IMR-90 (cell line): ENCODE measurements around the gene KIFBP. TPM values are rescaled to one million over a fixed set of nuclear protein-coding genes. Genes with fewer than 3 reads are reported as not detected.

Experiments
- ATAC-seq: fragments of 200-7000 bp; cut with Tn5 transposase; 2 replicates; pipeline ENCODE4 v1.9.1; 2020; ENCODE audit warnings: low read depth, mild to moderate bottlenecking, moderate library complexity
- BruUV-seq: library from RNA; stranded (reverse); fragments of 400-500 nt; replicated peaks from 2 replicates; lab custom pipeline; 2021; lab: Mats Ljungman, UMichigan
- CTCF ChIA-PET: fragments of 300-600 bp; formaldehyde crosslinking; extraction: SDS; loops from one replicate; lab custom pipeline; 2021; ENCODE audit warnings: antibody characterized with exemption; lab: Yijun Ruan, JAX
- POLR2A ChIA-PET: fragments of 300-600 bp; sonication (Branson Sonifier 250); formaldehyde crosslinking; loops from one replicate; lab custom pipeline; 2022; ENCODE audit warnings: antibody characterized with exemption; ENCODE audit not compliant: unreplicated experiment; lab: Charles Lee
- DNase-seq: peaks from one replicate; pipeline ENCODE4 v3.0.0; 2013
- H2AFZ ChIP-seq: replicated peaks from 2 replicates; pipeline ENCODE3; 2013; ENCODE audit warnings: low read length, mild to moderate bottlenecking; ENCODE audit not compliant: poor library complexity
- H2AK5ac ChIP-seq: 2 replicates; pipeline ENCODE4 v1.6.1; 2013; ENCODE audit warnings: low read depth, low read length, inconsistent platforms
- H2AK9ac ChIP-seq: replicated peaks from 2 replicates; pipeline ENCODE3; 2013; ENCODE audit warnings: mild to moderate bottlenecking, low read depth, low read length, moderate library complexity; ENCODE audit not compliant: poor library complexity
- H2BK120ac ChIP-seq: 2 replicates; pipeline ENCODE4 v1.6.1; 2013; ENCODE audit warnings: low read depth, low read length, inconsistent platforms
- H2BK15ac ChIP-seq: 3 replicates; pipeline ENCODE4 v1.6.1; 2013; ENCODE audit warnings: low read depth, low read length, inconsistent platforms
- H2BK20ac ChIP-seq: 2 replicates; pipeline ENCODE4 v1.6.1; 2013; ENCODE audit warnings: low read depth, mild to moderate bottlenecking, inconsistent platforms, low read length, moderate library complexity
- H2BK5ac ChIP-seq: 2 replicates; pipeline ENCODE4 v1.6.1; 2013; ENCODE audit warnings: mild to moderate bottlenecking, low read depth, low read length, inconsistent platforms; ENCODE audit not compliant: poor library complexity, severe bottlenecking
- H3K14ac ChIP-seq: replicated peaks from 2 replicates; pipeline ENCODE4 v1.6.1; 2013; ENCODE audit warnings: low read depth, low read length, inconsistent platforms
- H3K18ac ChIP-seq: 2 replicates; pipeline ENCODE4 v1.6.1; 2013; ENCODE audit warnings: low read depth, low read length, control low read depth
- H3K23ac ChIP-seq: 2 replicates; pipeline ENCODE4 v1.6.1; 2013; ENCODE audit warnings: low read depth, low read length, inconsistent platforms
- H3K27ac ChIP-seq: 2 replicates; pipeline ENCODE4 v1.5.1; 2013; ENCODE audit warnings: mild to moderate bottlenecking, control low read depth, low read length; ENCODE audit not compliant: insufficient read depth
- H3K27me3 ChIP-seq: 2 replicates; pipeline ENCODE4 v1.6.1; 2013; ENCODE audit warnings: low read length; ENCODE audit not compliant: control insufficient read depth, insufficient read depth
- H3K36me3 ChIP-seq: 2 replicates; pipeline ENCODE4 v1.6.1; 2013; ENCODE audit warnings: low read length, mixed read lengths; ENCODE audit not compliant: control insufficient read depth, insufficient read depth
- H3K4ac ChIP-seq: 2 replicates; pipeline ENCODE4 v1.6.1; 2013; ENCODE audit warnings: low read depth, low read length, inconsistent platforms
- H3K4me1 ChIP-seq: 2 replicates; pipeline ENCODE4 v1.6.1; 2013; ENCODE audit warnings: low read length, mixed read lengths; ENCODE audit not compliant: control insufficient read depth, insufficient read depth
- H3K4me2 ChIP-seq: 2 replicates; pipeline ENCODE4 v1.6.1; 2013; ENCODE audit warnings: low read depth, mild to moderate bottlenecking, control low read depth, low read length, moderate library complexity
- H3K4me3 ChIP-seq: 2 replicates; pipeline ENCODE4 v1.5.1; 2013; ENCODE audit warnings: low read depth, mild to moderate bottlenecking, control low read depth, low read length, moderate library complexity; ENCODE audit not compliant: insufficient read depth
- H3K56ac ChIP-seq: 2 replicates; pipeline ENCODE4 v1.6.1; 2013; ENCODE audit warnings: low read length, inconsistent platforms; ENCODE audit not compliant: insufficient read depth; ENCODE audit errors: extremely low read depth
- H3K79me1 ChIP-seq, 2 experiments: 2 replicates each; pipeline ENCODE4 v1.6.1; 2013; ENCODE audit warnings: low read length in 2 of 2, inconsistent platforms in 1 of 2, low read depth in 1 of 2
- H3K9ac ChIP-seq: 2 replicates; pipeline ENCODE4 v1.6.1; 2013; ENCODE audit warnings: low read depth, low read length, control low read depth
- H3K9me1 ChIP-seq: 2 replicates; pipeline ENCODE4 v1.6.1; 2013; ENCODE audit warnings: low read length, inconsistent platforms; ENCODE audit not compliant: insufficient read depth
- H3K9me3 ChIP-seq: 2 replicates; pipeline ENCODE4 v1.6.1; 2013; ENCODE audit warnings: low read length; ENCODE audit not compliant: control insufficient read depth, insufficient read depth
- H4K20me1 ChIP-seq: 2 replicates; pipeline ENCODE4 v1.6.1; 2013; ENCODE audit warnings: low read length, inconsistent platforms; ENCODE audit not compliant: insufficient read depth
- H4K5ac ChIP-seq: 2 replicates; pipeline ENCODE4 v1.6.1; 2013; ENCODE audit warnings: mild to moderate bottlenecking, low read depth, low read length, control low read depth
- H4K8ac ChIP-seq, 2 experiments: 2 replicates each; pipeline ENCODE4 v1.6.1; 2013; ENCODE audit warnings: low read depth in 2 of 2, low read length in 2 of 2, control low read depth in 1 of 2, inconsistent platforms in 1 of 2
- H4K91ac ChIP-seq: 2 replicates; pipeline ENCODE4 v1.6.1; 2013; ENCODE audit warnings: low read depth, low read length, inconsistent platforms; ENCODE audit not compliant: insufficient read depth
- CTCF ChIP-seq: conservative IDR thresholded peaks from 2 replicates; pipeline ENCODE4 v1.5.1; 2012; ENCODE audit warnings: mild to moderate bottlenecking, low read depth, low read length, improper control_type of control experiment
- MAFK ChIP-seq: IDR thresholded peaks from 2 replicates; pipeline ENCODE4 v1.6.1; 2012; ENCODE audit warnings: low read depth, low read length, improper control_type of control experiment
- MAZ ChIP-seq: IDR thresholded peaks from 2 replicates; pipeline ENCODE4 v1.6.1; 2012; ENCODE audit warnings: low read depth, mild to moderate bottlenecking, low read length, improper control_type of control experiment, moderate library complexity, borderline replicate concordance
- MXI1 ChIP-seq: IDR thresholded peaks from 2 replicates; pipeline ENCODE4 v1.6.1; 2012; ENCODE audit warnings: low read depth, mild to moderate bottlenecking, low read length, moderate library complexity, borderline replicate concordance
- RFX5 ChIP-seq: IDR thresholded peaks from 2 replicates; pipeline ENCODE4 v1.8.0; 2012; ENCODE audit warnings: low read depth, mild to moderate bottlenecking, low read length, moderate library complexity
- USF2 ChIP-seq: fragments of 150-350 bp; IDR thresholded peaks from 2 replicates; pipeline ENCODE4 v1.6.1; 2017; ENCODE audit warnings: mild to moderate bottlenecking, antibody characterized with exemption, low read length, low read depth
- whole genome bisulfite sequencing, 2 experiments: methylation state at CpG; one replicate each; pipeline versions ENCODE4 v1.1.5 to v1.1.7; 2013; ENCODE audit warnings: missing lambda C conversion rate in 2 of 2; ENCODE audit not compliant: insufficient read length in 1 of 2; ENCODE audit errors: extremely low coverage in 2 of 2; 5-methylcytosine and 5-hydroxymethylcytosine counted together
- dilution Hi-C: fragments of 300-500 bp; cut with HindIII; formaldehyde crosslinking; loops from one replicate; pipeline ENCODE4 v1.14.3; 2018; ENCODE audit warnings: low sequenced_read_pairs; ENCODE audit not compliant: unreplicated experiment
- in situ Hi-C: fragments of 300-500 bp; cut with MboI; formaldehyde crosslinking; loops from 3 replicates; pipeline ENCODE4 v1.14.3; 2019; ENCODE audit warnings: low sequenced_read_pairs, inconsistent platforms, mixed read lengths
- intact Hi-C: fragments of 100-400 bp; cut with micrococcal nuclease; formaldehyde crosslinking; loops from 2 replicates; pipeline ENCODE4 v1.10.0; 2022
- polyA plus RNA-seq, 3 experiments: library from polyadenylated mRNA; depleted of rRNA; stranded (reverse); fragments of >200 nt; gene quantifications; 2 replicates each; pipeline ENCODE4 v1.2.3, GENCODE V29; 2012; ENCODE audit warnings: low replicate concordance in 1 of 3
- total RNA-seq: library from RNA; depleted of rRNA; stranded (reverse); fragments of >200 nt; gene quantifications from 2 replicates; pipeline ENCODE4 v1.2.3, GENCODE V29; 2012

The KIFBP gene
- total and polyA plus RNA-seq, 2 of the 4 experiments (the other 2 are of a cell fraction), result 30.6 to 51.3 TPM

DNA sequence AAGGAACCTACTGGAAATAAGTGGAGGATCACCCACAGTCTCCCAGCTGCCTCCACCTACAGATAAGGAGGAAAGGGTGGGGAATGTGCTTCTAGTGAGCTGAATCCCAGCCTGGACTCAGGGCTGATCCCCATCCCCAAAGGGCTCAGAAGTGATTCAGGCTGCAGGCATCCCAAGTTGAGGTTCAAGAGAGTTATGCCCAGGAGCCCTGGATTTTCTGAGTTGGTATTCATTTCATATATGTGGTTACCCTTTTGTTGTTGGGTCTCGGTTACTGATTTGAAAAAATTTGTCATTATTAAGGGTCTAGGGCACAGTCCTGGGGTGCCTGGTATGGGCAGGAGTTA, 69.3 kb downstream of the KIFBP start:
- H3K4me1 ChIP-seq, result peaks cover 22% of the 10 kb centered on the region
- TF ChIP-seq USF2 (no peak), MAFK (no peak), RFX5 (no peak), MXI1 (no peak), MAZ (no peak), CTCF (no peak)
- H2BK20ac ChIP-seq, result peak overlapping the region; percentile 81
- peaks cover 0 to 8% of the 10 kb centered on the region in 2 experiments; a peak in 2 of 4 replicates for H3K79me1 ChIP-seq
- H3K9me3 ChIP-seq, result no peaks in the 10 kb centered on the region
- peak overlapping the region; percentile 73 for H3K14ac ChIP-seq
- intact Hi-C loops, result no loop called here
- H3K4ac ChIP-seq, result peak overlapping the region; percentile 86
- no peaks in the 10 kb centered on the region for H3K27me3 ChIP-seq
- no TSS peak for BruUV-seq
- H3K4me3 ChIP-seq, result no peak overlapping the region
- H2AK5ac ChIP-seq, result peak overlapping the region; percentile 83
- peak overlapping the region; percentile 27; the same call in 2 of the 3 replicates for H2BK15ac ChIP-seq
- no peak overlapping the region for H3K4me2 ChIP-seq
- DNase-seq, result peak; percentile 50
- H2BK120ac ChIP-seq, result peak overlapping the region; percentile 90
- H2AK9ac ChIP-seq, result peak overlapping the region; percentile 18
- no peak overlapping the region for H3K56ac ChIP-seq
- in situ Hi-C loops, result no loop called here
- H3K23ac ChIP-seq, result peak overlapping the region; percentile 31
- ATAC-seq, result peak; percentile 6; the same call in 1 of the 2 replicates
- peak overlapping the region; percentile 81 for H3K18ac ChIP-seq
- dilution Hi-C loops, result no loop called here
- no peak overlapping the region for H3K9ac ChIP-seq
- H3K36me3 ChIP-seq, result no peaks in the 10 kb centered on the region
- H2BK5ac ChIP-seq, result peak overlapping the region; percentile 63
- no peak overlapping the region; the same call in 1 of the 2 replicates for H3K27ac ChIP-seq
- H2AFZ ChIP-seq, result peak overlapping the region; percentile 83
- CTCF ChIA-PET, result no interaction called here
- peak overlapping the region; percentile 19 to 86; a peak in 3 of 4 replicates for H4K8ac ChIP-seq
- peak overlapping the region; percentile 70; the same call in 1 of the 2 replicates for H4K5ac ChIP-seq
- WGBS, 2 experiments, result no CpG with 5 or more reads among the region's 1 CpG
- peaks cover 28% of the 10 kb centered on the region for H3K9me1 ChIP-seq
- no peaks in the 10 kb centered on the region for H4K20me1 ChIP-seq
- peak overlapping the region; percentile 88 for H4K91ac ChIP-seq
- POLR2A ChIA-PET, result no interaction called here
